Stomach (tissue), 4 donors: ENCODE measurements around the gene TMPRSS11D.
A peak's percentile ranks its signal among the peaks of the same experiment; 100 is the strongest.

ENCODE experiments used
- POLR2A ChIP-seq, 4 donors: fragments of 450-650 bp; IDR thresholded peaks; one replicate each; pipeline ENCODE4 v1.6.1; 2016; ENCODE audit warnings: antibody characterized with exemption in 4 of 4, control low read depth in 2 of 4, mild to moderate bottlenecking in 1 of 4, moderate library complexity in 1 of 4
- POLR2AphosphoS5 ChIP-seq, 3 donors: sonication (generic); formaldehyde crosslinking; IDR thresholded peaks; one replicate each; pipeline ENCODE4 v1.6.1; 2016; ENCODE audit warnings: antibody characterized with exemption in 3 of 3
- TF ChIP-seq, protein P1 (sequence below), 7 experiments: fragments of 450-650 bp in 4 of 7; fragments of 200-600 bp in 3 of 7; sonication (generic) in 3 of 7; IDR thresholded peaks; one replicate each; pipeline ENCODE4 v1.5.1; 2016 to 2019; ENCODE audit warnings: antibody characterized with exemption in 7 of 7, control low read depth in 2 of 7, mild to moderate bottlenecking in 1 of 7

DNA sequence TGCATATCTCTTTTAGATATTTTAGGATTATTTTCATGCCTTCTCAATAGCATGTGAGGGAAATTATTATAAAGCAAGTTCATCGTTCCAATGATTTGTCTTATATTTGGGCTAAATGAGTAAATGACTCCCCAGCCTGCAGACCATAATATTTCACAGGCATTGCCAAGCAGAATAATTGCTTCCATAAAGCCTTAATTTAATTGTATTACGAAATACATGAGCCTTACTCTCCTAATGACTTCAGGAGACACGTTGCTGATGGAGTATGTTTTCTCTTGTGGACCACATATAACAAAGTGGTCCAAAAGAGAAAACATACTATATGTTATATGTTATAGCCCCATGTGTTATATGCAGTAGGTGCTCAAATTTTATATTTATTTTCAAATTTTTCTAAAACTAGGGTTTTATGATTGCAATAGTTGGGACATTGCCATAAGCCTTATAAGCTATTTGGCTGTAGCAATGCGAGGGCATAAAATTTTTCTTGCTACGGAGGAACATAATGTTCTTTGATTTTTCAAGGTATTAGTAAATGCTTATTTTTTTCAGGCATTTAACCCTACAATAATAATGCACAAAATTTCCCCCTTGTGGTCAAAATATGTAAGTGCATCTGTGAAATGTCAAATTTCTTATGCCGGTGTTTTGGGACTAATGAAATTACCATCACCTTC, 26.2 kb upstream of the TMPRSS11D start:
- TF ChIP-seq POLR2A (IDR thresholded peaks at IDR 0.05) (no peak), POLR2AphosphoS5 (IDR thresholded peaks at IDR 0.05) (no peak)
- TF ChIP-seq, protein P1, sequence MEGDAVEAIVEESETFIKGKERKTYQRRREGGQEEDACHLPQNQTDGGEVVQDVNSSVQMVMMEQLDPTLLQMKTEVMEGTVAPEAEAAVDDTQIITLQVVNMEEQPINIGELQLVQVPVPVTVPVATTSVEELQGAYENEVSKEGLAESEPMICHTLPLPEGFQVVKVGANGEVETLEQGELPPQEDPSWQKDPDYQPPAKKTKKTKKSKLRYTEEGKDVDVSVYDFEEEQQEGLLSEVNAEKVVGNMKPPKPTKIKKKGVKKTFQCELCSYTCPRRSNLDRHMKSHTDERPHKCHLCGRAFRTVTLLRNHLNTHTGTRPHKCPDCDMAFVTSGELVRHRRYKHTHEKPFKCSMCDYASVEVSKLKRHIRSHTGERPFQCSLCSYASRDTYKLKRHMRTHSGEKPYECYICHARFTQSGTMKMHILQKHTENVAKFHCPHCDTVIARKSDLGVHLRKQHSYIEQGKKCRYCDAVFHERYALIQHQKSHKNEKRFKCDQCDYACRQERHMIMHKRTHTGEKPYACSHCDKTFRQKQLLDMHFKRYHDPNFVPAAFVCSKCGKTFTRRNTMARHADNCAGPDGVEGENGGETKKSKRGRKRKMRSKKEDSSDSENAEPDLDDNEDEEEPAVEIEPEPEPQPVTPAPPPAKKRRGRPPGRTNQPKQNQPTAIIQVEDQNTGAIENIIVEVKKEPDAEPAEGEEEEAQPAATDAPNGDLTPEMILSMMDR (IDR thresholded peaks at IDR 0.05), result peak in 3 of 7 experiments; percentile 19 to 66 (median 52)
